ENCODE data around the gene HSPA8. TPM values are rescaled to one million over a fixed set of nuclear protein-coding genes. Genes with fewer than 3 reads are reported as not detected.
"Not testable (repeated sequence)": the region's sequence is repeated elsewhere in the genome, so short reads cannot be mapped to it uniquely, and the experiment has no call there.

The HSPA8 gene
- total RNA-seq, 1 experiment from 2014 or later: 4,248 TPM

GRCh38 chr11:123072332-123072761 is 10.4 kb upstream of the HSPA8 start:
- DNase-seq (ENCODE audit: low spot score): no peak

DNA sequence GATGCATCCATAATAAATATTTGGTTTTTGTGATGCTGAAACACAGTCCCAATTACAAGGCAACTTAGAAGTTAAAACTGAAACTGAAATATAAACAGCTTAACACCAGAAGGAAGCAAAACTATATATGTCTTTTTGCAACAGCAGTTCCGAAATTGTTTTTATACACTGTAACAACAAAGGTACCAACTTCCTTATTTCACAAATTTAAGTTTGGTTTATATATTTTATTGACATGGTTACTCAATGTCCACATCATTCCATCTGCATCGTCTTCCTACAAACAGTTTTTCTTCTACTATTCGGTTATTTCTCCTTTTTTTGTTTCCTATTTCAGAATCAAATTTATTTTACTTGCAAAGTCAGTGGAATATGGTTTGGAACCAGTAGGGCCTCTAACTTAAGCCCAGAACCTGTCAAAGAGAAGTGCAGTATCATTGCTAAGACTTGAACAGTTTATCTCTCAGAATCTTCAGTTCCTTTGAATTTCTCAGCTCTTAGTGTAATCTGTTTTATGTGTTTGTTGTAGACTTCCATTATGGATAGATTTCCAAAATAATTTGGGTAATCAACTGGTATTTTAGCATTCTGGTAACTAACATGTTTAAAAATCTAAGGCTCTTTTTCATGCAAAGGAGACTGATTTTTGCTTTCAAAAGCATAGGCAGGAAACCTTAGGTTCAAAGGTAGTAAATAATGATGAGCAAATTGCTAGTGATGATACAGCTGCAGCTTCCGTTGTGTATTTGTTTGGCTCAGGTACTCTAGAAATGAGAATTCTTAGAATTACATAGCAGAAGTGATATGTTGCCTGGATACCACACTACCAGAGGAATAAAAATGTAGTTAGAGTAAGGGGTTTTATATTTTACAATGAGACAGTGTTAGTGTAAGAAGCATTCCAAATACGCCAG is 8.2 kb upstream of the HSPA8 start:
- no peak for DNase-seq (ENCODE audit: low spot score)

- no peak for DNase-seq (ENCODE audit: low spot score)
Measured at GRCh38 chr11:123065621-123066020, 3.7 kb upstream of the HSPA8 start.

GRCh38 chr11:123063826-123064657 is 2.1 kb upstream of the HSPA8 start:
- no peak for DNase-seq (ENCODE audit: low spot score)

DNA sequence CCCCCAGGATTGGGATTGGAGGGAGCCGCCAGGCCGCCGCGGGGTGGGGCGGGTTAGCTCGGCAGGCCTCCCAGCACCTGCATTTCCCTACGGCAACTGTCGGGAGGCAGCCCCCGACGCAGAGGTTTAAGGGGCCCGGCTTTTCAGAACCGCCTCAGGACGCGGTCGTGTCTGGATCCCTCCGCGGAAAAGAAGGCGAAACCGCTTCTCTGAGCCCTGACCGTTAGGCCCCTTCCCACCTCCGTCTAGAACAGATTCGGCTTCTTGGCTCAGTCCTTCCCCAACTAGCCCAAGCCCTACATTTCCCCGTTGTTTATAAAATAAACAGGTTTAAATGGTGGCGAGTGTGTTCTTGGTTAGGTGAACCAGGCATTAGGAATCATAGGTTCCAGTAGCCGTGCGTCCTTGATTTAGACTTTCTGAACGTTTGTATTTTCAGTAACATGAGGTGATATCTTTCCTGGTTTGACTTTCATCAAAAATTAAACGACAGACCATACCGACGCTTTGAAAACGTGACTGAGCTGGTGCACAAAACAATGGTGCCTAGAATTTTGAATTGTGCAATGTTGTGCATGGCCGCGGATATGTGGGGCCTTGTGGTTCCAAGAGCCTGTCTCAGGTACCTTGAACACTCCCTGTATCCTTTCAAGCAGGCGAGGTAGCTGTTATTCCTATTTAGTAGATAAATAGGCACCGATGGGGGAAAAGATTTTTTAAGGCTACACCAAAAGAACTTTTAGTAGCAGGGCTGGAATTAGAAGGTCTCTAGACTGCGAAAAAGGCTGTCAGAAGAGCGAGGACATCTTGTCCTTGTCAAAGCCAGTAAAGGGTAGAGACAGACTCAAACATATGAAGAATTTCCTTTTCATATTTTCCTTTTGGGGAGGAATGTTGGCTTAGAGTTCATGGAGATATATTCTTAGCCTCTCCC is 1.2 kb upstream of the HSPA8 start:
- peak; percentile 53 for DNase-seq (ENCODE audit: low spot score)

- DNase-seq (ENCODE audit: low spot score): peak; percentile 99
Measured at GRCh38 chr11:123062158-123062891, 389 bp upstream of the HSPA8 start.

DNA sequence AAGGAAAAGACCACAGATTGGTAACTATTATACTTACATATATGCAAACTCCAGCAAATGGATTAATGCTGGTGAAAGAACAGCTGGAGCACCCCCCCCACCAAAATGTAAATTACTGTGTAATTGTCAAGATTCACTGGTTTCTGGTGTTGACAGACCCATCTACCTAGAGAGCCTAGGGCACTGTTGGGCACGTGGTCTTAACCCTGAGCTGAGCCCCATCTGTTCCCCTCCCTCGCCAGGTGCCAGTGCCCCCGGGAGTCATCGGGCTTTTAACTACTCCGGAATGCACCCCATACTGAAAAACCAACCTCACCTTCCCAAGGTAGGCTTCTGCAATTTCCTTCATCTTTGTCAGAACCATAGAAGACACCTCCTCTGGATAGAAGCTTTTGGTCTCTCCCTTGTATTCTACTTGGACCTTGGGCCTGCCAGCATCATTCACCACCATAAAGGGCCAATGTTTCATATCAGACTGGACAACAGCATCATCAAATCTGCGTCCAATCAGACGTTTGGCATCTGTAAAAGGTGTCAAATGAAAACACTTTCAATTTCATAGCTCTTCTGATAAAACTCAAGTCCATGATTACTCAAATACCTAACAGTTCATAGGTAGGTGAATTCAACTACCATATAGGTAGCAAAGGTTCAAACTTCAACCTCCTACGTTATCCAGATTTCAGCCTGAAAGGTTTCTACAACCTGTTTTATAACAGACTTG is 1.5 kb downstream of the HSPA8 start:
- DNase-seq (ENCODE audit: low spot score): no peak

DNA sequence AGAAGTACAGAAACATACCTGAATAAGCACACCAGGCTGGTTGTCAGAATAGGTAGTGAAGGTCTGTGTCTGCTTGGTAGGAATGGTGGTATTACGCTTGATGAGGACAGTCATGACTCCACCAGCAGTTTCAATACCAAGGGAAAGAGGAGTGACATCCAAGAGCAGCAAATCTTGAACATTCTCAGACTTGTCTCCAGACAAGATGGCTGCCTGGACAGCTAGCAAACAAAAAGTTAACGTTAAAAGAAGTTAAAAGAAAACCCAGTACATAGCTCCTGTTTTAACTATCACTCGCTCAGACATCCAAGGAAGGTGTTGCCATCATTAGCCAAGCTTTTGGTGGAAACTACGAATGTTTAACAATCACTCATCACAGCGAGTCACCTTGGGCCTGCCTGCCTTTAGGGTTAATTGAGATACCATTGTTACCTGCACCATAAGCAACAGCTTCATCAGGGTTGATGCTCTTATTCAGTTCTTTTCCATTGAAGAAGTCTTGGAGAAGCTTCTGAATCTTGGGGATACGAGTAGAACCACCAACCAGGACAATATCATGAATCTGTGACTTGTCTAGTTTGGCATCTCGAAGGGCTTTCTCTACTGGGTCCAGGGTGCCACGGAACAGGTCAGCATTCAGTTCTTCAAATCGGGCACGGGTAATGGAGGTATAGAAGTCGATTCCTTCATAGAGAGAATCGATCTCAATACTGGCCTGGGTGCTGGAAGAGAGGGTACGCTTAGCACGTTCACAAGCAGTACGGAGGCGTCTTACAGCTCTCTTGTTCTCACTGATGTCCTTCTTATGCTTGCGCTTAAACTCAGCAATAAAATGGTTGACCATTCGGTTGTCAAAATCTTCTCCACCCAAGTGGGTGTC is 2.7 kb downstream of the HSPA8 start:
- DNase-seq (ENCODE audit: low spot score): not testable (repeated sequence)

DNA sequence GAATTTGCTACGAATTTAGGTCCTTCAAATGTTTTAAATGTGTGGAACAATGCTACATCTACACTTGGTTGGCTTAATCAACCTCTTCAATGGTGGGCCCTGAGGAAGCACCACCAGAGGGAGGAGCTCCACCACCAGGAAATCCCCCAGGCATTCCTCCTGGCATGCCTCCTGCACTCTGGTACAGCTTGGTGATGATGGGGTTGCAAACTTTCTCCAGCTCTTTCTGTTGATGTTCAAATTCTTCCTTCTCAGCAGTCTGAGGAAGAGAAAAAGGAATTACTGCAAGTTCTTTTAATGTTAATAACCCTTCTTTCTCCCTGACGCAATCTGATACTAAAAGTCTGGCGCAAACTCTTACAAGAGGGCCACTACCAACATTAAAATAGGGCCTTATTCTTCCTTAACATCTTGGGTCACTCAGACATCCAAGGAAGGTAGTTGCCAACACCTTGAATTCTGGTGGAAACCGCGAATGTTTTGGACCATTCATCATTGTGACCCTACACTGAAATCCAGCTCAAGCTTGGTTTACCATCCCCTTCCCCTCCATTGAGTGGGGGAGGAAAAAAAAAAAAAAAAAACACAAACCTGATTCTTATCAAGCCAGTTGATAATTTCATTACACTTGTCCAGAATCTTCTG is 4.2 kb downstream of the HSPA8 start:
- DNase-seq (ENCODE audit: low spot score): no peak

GRCh38 chr11:123056835-123057491 is 5.0 kb downstream of the HSPA8 start:
- DNase-seq (ENCODE audit: low spot score): no peak

GRCh38 chr11:123055191-123055901 is 6.6 kb downstream of the HSPA8 start:
- DNase-seq (ENCODE audit: low spot score): no peak

DNA sequence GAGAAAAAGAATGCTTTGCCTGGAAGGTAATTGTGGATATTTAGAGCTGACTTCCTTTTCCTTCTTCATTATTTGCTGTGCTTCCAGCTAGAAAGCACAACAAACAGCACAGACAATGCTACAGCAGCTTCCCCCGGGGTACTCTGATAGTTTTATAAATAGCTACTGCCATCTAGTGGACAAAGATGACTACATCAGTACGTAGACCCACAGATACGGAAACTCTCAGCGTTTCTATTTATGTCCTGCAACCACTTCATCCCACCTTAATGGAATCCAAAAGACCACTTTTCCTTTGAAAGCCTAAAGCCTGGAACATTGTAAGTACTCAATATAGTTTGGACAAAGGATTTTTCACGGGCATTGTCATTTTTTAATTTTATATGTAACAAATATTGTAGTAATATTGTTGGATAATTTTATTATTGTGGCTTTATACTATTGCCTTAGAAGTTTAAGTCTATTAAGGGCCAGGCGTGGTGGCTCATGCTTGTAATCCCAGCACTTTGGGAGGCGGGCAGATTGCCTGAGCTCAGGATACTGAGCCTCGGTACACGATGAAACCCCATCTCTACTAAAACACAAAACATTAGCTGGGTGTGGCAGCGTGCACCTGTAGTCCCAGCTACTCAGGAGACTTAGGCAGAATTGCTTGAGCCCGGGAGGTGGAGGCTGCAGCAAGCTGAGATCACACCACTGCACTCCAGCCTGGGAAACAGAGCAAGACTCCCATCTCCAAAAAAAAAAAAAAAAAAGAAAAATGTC is 7.5 kb downstream of the HSPA8 start:
- peak; percentile 73 for DNase-seq (ENCODE audit: low spot score)

DNA sequence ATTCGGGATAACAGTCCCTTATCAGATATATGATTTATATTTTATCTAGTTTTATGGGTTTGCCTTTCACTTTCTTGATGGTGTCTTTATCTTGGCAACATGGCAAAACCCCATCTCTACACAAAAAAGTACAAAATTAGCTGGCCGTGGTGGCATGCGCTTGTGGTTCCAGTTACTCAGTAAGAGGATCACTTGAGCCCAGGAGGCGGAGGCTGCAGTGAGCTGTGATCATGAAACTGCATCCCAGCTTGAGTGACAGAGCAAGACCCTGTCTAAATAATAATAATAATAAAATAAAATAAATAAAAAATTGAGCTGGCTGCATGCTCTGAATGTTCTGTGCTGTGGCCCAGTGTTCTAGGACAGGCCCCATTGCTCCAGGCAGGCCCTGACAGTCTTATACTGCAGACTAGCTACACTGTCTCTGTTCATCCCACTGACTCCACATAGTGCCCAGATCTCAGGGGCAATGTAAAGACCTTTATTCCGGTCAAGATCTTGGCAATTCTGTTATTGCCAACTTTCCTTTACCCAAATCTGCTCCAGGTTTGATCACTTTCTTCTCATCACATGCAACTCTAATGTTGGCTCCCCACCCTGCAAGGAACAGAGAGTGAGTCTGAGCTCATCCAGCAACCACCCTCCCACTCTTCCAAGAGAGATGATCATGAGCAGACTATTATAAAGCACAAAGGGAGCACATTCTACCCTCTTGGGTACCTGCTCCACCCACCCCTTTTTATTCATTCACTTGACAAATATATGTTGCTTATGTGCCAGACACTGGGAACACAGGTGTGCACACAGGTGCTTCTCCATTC is 8.8 kb downstream of the HSPA8 start:
- DNase-seq (ENCODE audit: low spot score): no peak

DNA sequence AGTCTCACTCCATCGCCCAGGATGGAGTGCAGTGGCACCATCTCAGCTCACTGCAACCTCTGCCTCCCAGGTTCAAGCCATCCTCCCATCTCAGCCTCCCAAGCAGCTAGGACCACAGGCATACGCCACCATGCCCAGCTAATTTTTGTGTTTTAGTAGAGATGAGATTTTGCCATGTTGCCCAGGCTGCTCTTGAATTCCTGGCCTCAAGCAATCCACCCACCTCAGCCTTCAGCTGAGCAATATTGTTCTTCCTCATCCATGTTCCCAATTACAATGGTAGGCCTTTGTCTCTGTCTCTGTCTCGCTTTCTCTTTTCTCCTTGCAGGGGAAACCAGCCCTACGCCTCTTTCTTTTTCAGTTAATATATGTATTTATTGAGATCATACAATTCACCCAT is 10.3 kb downstream of the HSPA8 start:
- DNase-seq (ENCODE audit: low spot score): no peak

- no peak for DNase-seq (ENCODE audit: low spot score)
Measured at GRCh38 chr11:123051146-123051545, 10.8 kb downstream of the HSPA8 start.

- DNase-seq (ENCODE audit: low spot score): no peak
Measured at GRCh38 chr11:123047947-123048293, 14.0 kb downstream of the HSPA8 start.

All from H4 (cell line).